ENCODE data around the gene AARS1.
"Not testable (repeated sequence)": the region's sequence is repeated elsewhere in the genome, so short reads cannot be mapped to it uniquely, and the experiment has no call there.

The AARS1 gene

GRCh38 chr16:70289229-70290094, at the start of gene AARS1:
Gene AARS1 (minus strand): TSS chr16:70289506. CDS start chr16:70282763, 6,743 bp downstream.
- DNase-seq, result peak; percentile 100

DNA sequence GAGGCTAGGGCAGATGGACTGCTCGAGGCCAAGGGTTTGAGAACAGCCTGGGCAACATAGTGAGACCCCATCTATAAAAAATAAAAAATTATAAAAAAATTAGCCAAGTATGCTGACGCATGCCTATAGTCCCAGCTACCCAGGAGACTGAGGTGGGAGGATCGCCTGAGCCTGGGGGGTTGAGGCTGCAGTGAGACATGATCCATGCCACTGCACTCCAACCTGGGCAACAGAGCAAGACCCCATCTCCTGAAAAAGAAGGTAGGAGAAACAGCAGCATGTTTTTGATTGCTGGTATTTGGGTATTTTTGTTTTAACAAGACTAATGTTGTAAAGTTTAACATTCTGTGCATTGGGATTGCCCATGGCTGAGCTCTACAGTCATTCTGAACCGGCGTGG, 48.5 kb upstream of the AARS1 start:
- no peak for DNase-seq

DNA sequence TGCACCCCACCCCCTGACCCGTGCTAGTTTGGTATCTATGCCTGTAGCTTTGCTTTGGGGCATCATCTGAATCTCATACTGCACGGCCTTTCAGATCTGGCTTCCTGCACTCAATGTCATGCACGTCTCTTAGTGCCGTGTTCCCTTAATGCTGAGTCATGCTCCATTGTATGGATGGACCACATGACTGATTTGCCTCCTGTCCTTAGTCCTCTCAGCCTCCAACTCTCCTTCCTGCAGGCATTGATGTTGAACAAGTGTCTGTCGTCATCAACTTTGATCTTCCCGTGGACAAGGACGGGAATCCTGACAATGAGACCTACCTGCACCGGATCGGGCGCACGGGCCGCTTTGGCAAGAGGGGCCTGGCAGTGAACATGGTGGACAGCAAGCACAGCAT, 43.4 kb upstream of the AARS1 start:
- not testable (repeated sequence) for DNase-seq

DNA sequence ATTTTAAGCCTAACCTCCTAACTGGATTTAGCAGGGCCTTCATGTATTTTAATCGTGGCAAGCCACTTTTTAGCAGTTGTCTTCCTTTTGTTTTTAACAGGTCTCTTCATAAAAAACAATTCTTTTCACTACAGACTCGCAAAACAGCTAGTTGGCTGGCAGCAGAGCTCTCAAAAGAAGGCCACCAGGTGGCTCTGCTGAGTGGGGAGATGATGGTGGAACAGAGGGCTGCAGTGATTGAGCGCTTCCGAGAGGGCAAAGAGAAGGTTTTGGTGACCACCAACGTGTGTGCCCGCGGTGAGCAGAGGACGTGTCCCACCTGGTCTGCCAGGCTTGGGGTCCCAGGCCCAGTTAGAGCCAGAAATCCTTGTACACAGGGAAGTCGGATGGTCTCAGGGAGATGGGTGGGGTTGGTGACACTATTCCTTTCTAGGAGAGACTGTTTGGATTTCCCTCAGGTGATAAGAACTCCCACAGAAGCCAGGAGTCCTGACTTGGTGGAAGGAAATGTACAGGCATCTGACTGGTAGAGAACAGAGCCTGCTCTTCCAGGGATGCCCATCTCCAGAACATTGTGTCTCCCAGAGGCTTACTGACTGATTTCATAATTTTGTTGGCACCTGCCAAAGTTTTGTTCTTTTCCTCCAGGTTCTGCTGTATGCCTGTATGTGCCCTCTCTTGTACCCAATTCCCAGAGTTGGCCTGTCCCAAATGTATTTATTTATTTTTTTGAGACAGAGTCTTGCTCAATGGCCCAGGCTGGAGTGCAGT, 42.5 kb upstream of the AARS1 start:
- DNase-seq, result peak in 1 of 2 experiments; percentile 28

DNA sequence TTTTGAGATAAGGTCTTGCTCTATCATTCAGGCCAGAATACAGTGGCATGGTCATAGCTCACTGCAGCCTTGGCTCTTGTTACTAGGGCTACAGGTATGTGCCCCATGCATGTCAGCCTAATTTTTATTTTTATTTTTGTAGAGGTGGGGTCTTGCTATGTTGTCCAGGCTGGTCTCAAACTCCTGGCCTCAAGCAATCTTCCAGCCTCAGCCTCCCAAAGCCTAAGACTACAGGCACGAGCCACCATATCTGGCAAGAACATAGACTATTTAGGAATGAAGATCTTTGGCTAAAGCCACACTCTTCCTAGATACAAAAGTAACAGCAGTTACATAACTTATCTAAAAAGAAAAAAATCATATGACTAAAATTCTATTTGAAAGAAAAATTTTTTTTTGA, 41.8 kb upstream of the AARS1 start:
- DNase-seq, result no peak

- no peak for DNase-seq
Measured at GRCh38 chr16:70324998-70325747, 35.9 kb upstream of the AARS1 start.

GRCh38 chr16:70320121-70320520, 30.8 kb upstream of the AARS1 start:
- DNase-seq, result no peak

GRCh38 chr16:70307726-70308125, 18.4 kb upstream of the AARS1 start:
- not testable (repeated sequence) for DNase-seq

GRCh38 chr16:70306880-70307279, 17.6 kb upstream of the AARS1 start:
- no peak for DNase-seq

DNA sequence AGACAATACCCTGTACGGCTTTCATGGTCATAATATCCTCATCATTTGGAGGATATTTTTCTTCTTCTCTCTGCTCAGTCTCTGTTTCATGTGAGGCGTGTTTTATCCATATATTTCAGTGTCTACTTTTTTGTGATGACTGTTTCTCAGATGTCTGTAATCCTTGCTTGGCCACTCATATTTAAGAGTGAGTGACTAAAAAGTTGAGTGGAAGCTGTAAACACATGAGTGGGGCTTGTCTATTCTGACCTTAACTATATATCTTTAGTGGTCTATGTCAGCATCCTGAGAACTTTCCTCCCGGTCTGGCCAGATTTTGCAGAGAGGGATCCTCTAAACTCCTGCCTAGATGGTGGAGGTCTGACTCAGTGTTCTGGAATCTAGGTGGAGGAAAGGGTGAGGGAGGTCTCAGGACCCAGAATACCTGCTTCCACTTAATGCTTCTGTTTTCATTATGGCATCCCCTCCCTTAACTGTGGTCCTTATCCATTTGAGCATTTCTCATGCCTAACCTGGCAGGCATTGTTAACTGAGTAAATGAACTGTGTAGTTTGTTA, 15.7 kb upstream of the AARS1 start:
- no peak for DNase-seq

DNA sequence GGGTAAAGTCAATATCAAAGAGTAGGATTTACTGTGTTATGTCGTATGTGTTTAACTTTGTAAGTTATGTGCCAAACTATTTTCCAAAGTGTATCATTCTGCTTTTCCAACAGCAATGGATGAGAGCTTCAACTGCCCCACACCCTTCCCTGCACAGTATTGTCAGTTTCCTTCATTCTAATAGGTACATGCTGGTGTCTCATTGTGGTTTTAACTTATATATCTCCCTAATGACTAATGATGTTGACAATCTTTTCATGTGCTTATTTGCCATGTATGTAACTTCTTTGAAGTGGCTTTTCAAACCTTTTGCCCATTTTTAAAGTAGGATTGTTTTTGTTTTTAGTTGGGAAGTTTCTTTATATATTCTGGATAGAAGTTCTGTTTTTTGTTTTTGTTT, 13.4 kb upstream of the AARS1 start:
- DNase-seq, result no peak

GRCh38 chr16:70301121-70301520, 11.8 kb upstream of the AARS1 start:
- DNase-seq, result no peak

GRCh38 chr16:70298988-70299938, 10.0 kb upstream of the AARS1 start, which contains the start of gene DDX19B:
Gene DDX19B (plus strand): TSS chr16:70299186. CDS start chr16:70299298, 112 bp downstream.
- DNase-seq, result peak; percentile 68 to 80

DNA sequence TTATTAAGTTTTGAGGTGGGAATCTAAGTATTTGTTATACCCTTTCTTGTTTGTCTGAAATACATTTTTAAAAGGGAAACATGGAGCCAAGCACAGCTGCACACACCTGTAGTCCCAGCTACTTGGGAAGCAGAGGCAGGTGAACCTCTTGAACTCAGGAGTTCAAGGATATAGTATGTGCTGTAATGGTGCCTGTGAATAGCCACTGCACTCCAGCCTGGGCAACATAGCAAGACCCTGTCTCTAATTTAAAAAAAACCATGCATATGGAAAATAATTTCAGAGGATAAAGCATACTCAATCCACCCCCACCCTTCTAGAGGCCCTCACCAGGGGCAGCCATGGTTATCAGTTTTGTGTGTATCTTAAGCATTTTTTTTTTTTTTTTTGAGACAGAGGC, 6.3 kb upstream of the AARS1 start:
- DNase-seq, result no peak

DNA sequence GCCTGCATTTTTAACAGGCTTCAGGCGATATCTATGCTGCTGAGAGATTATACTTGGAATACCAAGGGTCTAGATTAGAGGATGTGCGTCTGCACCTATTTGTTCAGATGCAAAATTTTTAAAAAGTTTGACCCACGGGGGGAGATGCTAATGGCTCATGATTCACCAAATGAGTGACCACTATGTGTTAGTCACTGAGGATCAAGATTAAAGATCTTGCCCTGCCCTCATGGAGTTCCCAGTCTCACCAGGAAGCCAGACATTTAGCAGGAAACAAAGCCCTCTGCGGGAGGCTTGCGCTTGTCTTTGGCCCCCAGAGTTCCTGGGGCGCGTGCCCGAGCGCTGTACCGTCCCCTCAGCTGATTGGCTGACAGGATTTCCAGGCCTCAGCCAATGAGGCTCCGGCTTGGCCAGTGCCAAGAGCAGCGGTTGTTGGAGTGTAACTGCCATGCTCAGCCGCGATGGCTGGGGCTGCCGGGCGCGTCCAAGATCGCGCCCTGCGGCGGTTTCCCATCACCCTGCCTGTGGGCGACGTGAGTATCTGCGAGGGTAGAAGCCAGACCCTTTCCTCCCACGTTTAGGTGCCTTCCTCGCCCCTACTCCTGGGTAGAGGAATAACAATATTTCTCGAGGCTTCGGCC, 5.2 kb upstream of the AARS1 start:
- DNase-seq, result no peak

DNA sequence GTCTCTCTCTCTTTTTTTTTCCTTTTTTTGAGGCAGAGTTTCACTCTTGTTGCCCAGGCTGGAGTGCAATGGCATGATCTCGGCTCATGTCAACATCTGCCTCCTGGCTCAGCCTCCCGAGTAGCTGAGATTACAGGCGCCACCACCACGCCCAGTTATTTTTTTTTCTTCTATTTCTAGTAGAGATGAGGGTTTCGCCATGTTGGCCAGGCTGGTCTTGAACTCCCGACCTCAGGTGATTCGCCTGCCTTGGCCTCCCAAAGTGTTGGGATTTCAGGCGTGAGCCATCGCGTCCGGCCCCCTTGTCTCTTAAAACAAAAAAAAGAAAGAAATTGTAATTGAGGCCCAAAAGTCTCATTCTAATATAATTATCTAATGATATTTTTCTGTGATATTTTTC, 2.8 kb upstream of the AARS1 start:
- not testable (repeated sequence) for DNase-seq

- DNase-seq, result no peak
Measured at GRCh38 chr16:70290949-70291519, 1.7 kb upstream of the AARS1 start.

GRCh38 chr16:70287304-70287971, 1.9 kb downstream of the AARS1 start:
- not testable (repeated sequence) for DNase-seq

DNA sequence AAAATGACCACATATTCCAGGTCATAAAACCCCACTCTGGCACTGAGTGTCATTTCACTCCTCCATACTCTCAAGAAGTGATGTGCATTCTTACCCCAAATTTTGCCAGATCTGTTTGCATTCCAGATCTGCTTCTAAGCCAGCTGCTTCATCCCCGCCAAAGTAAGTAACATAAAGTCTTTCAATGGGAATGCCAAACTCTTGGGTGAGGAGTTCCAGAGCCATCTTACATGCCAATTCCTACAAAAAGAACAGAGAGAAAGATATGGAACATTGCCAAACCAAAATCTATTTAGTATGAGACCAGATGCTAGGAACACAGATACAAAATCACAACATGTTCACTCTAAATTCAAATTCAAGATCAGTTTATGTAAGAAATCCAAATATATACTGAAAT, 12.9 kb downstream of the AARS1 start:
- no peak for DNase-seq

GRCh38 chr16:70271696-70272095, 17.6 kb downstream of the AARS1 start:
- DNase-seq, result no peak
